ENCODE measurements around the gene CLEC16A.

The CLEC16A gene

DNA sequence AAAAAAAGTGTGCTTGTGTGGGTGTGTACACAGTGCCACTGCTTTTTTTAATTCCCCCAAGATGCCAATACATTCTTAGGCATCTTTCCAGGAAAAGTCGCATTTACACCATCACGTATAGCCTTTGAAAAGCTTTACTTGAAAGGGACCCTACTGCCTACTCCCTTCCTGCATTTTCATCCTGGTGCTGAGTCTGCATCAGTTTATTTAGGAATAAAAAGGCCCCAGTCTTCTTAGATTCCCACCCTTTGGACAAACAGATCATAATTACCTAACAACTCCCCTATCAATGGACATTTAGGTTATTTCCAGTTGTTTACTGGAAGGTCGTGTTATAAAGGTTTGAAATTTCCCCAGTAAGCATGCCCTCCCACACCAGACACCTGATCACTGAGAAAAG, 54.9 kb downstream of the CLEC16A start:
- TF ChIP-seq, protein P1, sequence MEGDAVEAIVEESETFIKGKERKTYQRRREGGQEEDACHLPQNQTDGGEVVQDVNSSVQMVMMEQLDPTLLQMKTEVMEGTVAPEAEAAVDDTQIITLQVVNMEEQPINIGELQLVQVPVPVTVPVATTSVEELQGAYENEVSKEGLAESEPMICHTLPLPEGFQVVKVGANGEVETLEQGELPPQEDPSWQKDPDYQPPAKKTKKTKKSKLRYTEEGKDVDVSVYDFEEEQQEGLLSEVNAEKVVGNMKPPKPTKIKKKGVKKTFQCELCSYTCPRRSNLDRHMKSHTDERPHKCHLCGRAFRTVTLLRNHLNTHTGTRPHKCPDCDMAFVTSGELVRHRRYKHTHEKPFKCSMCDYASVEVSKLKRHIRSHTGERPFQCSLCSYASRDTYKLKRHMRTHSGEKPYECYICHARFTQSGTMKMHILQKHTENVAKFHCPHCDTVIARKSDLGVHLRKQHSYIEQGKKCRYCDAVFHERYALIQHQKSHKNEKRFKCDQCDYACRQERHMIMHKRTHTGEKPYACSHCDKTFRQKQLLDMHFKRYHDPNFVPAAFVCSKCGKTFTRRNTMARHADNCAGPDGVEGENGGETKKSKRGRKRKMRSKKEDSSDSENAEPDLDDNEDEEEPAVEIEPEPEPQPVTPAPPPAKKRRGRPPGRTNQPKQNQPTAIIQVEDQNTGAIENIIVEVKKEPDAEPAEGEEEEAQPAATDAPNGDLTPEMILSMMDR (IDR thresholded peaks at IDR 0.05; ENCODE audit: low read depth, low read length, poor library complexity, severe bottlenecking): no peak
- no peak for TF ChIP-seq EZH2phosphoT487 (IDR thresholded peaks at IDR 0.05; ENCODE audit: borderline replicate concordance, low read length)
- no peak overlapping the region for H3K4me3 ChIP-seq (ENCODE audit: low read length)
- no peak overlapping the region for H3K4me2 ChIP-seq (ENCODE audit: low read length)

DNA sequence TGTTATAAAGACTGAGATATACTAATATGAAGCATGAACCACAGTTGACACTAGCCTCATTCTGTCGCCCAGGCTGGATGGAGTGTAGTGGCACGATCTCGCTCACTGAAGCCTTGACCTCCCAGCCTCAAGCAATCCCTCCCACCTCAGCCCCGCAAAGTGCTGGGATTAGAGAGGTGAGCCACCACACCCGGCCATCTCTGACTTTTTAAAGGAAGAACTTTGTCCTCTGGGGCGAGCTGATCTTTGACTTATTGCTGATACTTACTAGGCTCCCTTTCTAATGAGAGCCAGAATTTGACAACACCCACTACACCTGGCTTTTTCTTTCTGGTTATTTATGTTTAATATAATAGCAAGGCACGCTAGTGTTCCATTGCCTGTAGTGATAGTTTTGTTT, 57.2 kb downstream of the CLEC16A start:
- H3K4me3 ChIP-seq (ENCODE audit: low read length): no peak overlapping the region
- H3K27ac ChIP-seq (ENCODE audit: low read depth, low read length): no peak overlapping the region
- H3K9me3 ChIP-seq (ENCODE audit: control insufficient read depth, insufficient read depth, low read length): no peaks in the 10 kb centered on the region
- H3K4me2 ChIP-seq (ENCODE audit: low read length): no peak overlapping the region
- no peaks in the 10 kb centered on the region for H3K4me1 ChIP-seq (ENCODE audit: control insufficient read depth, low read length)
- H3K27me3 ChIP-seq (ENCODE audit: control insufficient read depth, low read length): no peaks in the 10 kb centered on the region
- peaks cover 18% of the 10 kb centered on the region for H3K36me3 ChIP-seq (ENCODE audit: control insufficient read depth, low read length)
- no peaks in the 10 kb centered on the region for H3K79me2 ChIP-seq (ENCODE audit: control insufficient read depth, low read length)
- TF ChIP-seq, protein P1 (IDR thresholded peaks at IDR 0.05; ENCODE audit: low read depth, low read length, poor library complexity, severe bottlenecking): no peak
- no peak for TF ChIP-seq EZH2phosphoT487 (IDR thresholded peaks at IDR 0.05; ENCODE audit: borderline replicate concordance, low read length)
- H3K9me2 ChIP-seq (replicated peaks; ENCODE audit: control insufficient read depth, low read length): no peaks in the 10 kb centered on the region
- no peaks in the 10 kb centered on the region for H4K20me1 ChIP-seq (ENCODE audit: control insufficient read depth, insufficient read depth, low read depth, low read length)
- no peaks in the 10 kb centered on the region for H3F3A ChIP-seq (ENCODE audit: control insufficient read depth, insufficient read depth)

More for the DNA sequence above, 54.9 kb downstream of the CLEC16A start:
- Histone ChIP-seq H4K20me1 (ENCODE audit: control insufficient read depth, insufficient read depth, low read depth, low read length) (no peaks in the 10 kb centered on the region), H3K9me3 (ENCODE audit: control insufficient read depth, insufficient read depth, low read length) (no peaks in the 10 kb centered on the region), H3K79me2 (ENCODE audit: control insufficient read depth, low read length) (no peaks in the 10 kb centered on the region), H3K27ac (ENCODE audit: low read depth, low read length) (no peak overlapping the region), H3K36me3 (ENCODE audit: control insufficient read depth, low read length) (peaks cover 18% of the 10 kb centered on the region), H3K9me2 (replicated peaks; ENCODE audit: control insufficient read depth, low read length) (no peaks in the 10 kb centered on the region), H3K4me1 (ENCODE audit: control insufficient read depth, low read length) (no peaks in the 10 kb centered on the region), H3K27me3 (ENCODE audit: control insufficient read depth, low read length) (no peaks in the 10 kb centered on the region), H3F3A (ENCODE audit: control insufficient read depth, insufficient read depth) (no peaks in the 10 kb centered on the region)

DNA sequence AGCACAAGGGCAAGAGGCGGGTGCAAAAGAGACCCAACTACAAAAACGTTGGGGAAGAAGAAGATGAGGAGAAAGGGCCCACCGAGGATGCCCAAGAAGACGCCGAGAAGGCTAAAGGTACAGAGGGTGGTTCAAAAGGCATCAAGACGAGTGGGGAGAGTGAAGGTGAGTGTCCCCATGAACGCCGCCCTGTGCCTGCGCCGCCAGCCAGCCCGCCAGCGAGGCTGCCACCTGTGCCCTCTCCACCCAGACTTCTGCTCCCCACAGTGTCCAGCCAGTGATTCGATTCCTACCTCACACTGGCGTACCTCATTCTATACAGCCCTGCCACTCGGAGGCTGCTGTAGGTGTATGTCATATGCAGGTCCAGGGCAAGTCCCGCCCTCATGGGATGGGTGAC, 58.8 kb downstream of the CLEC16A start:
- Histone ChIP-seq H3K27ac (ENCODE audit: low read depth, low read length) (no peak overlapping the region), H3K9me3 (ENCODE audit: control insufficient read depth, insufficient read depth, low read length) (no peaks in the 10 kb centered on the region), H3K4me2 (ENCODE audit: low read length) (no peak overlapping the region), H3K9me2 (replicated peaks; ENCODE audit: control insufficient read depth, low read length) (no peaks in the 10 kb centered on the region), H3K4me3 (ENCODE audit: low read length) (no peak overlapping the region), H3F3A (ENCODE audit: control insufficient read depth, insufficient read depth) (no peaks in the 10 kb centered on the region), H4K20me1 (ENCODE audit: control insufficient read depth, insufficient read depth, low read depth, low read length) (no peaks in the 10 kb centered on the region), H3K36me3 (ENCODE audit: control insufficient read depth, low read length) (peaks cover 16% of the 10 kb centered on the region), H3K27me3 (ENCODE audit: control insufficient read depth, low read length) (no peaks in the 10 kb centered on the region), H3K79me2 (ENCODE audit: control insufficient read depth, low read length) (no peaks in the 10 kb centered on the region), H3K4me1 (ENCODE audit: control insufficient read depth, low read length) (no peaks in the 10 kb centered on the region)
- TF ChIP-seq EZH2phosphoT487 (IDR thresholded peaks at IDR 0.05; ENCODE audit: borderline replicate concordance, low read length): no peak
- TF ChIP-seq, protein P1 (IDR thresholded peaks at IDR 0.05; ENCODE audit: low read depth, low read length, poor library complexity, severe bottlenecking): no peak

DNA sequence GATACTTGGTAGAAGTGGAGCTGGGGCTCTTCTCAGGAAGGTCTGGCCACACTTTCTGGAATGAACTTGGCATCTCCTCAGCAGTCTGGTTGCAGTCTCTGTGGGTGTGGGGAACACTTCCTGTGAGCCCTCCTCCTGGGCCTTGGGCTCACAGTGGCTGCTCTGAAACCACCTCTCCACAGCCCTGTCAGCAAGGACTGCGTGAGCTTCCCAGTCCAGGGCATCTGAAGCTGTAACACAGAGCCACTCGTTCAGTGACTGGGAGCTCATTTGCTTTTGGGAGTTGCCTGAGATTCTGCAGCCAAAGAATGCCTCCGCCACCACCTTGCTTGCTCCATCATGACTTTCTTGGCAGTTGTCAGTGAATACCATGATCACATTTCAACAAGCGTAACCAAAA, 60.0 kb downstream of the CLEC16A start:
- Histone ChIP-seq H3K9me3 (ENCODE audit: control insufficient read depth, insufficient read depth, low read length) (no peaks in the 10 kb centered on the region), H3K4me1 (ENCODE audit: control insufficient read depth, low read length) (no peaks in the 10 kb centered on the region), H3F3A (ENCODE audit: control insufficient read depth, insufficient read depth) (no peaks in the 10 kb centered on the region), H3K9me2 (replicated peaks; ENCODE audit: control insufficient read depth, low read length) (no peaks in the 10 kb centered on the region), H3K36me3 (ENCODE audit: control insufficient read depth, low read length) (peaks cover 16% of the 10 kb centered on the region), H3K4me3 (ENCODE audit: low read length) (no peak overlapping the region), H3K79me2 (ENCODE audit: control insufficient read depth, low read length) (no peaks in the 10 kb centered on the region), H3K27me3 (ENCODE audit: control insufficient read depth, low read length) (no peaks in the 10 kb centered on the region), H3K27ac (ENCODE audit: low read depth, low read length) (no peak overlapping the region), H4K20me1 (ENCODE audit: control insufficient read depth, insufficient read depth, low read depth, low read length) (no peaks in the 10 kb centered on the region), H3K4me2 (ENCODE audit: low read length) (no peak overlapping the region)
- TF ChIP-seq, protein P1 (IDR thresholded peaks at IDR 0.05; ENCODE audit: low read depth, low read length, poor library complexity, severe bottlenecking): no peak
- no peak for TF ChIP-seq EZH2phosphoT487 (IDR thresholded peaks at IDR 0.05; ENCODE audit: borderline replicate concordance, low read length)
